A549 (cell line): ENCODE results near the gene SOX14.

Experiments used
- ATOH8 ChIP-seq: fragments of 250-450 bp; sonication (Bioruptor Pico); IDR thresholded peaks from 2 replicates; pipeline ENCODE4 v1.5.0; 2020; ENCODE audit warnings: low read depth, mild to moderate bottlenecking, moderate library complexity
- ELK1 ChIP-seq: fragments of 150-350 bp; IDR thresholded peaks from 2 replicates; pipeline ENCODE4 v1.6.1; 2014; ENCODE audit warnings: low read depth, mild to moderate bottlenecking, low read length
- EP300 ChIP-seq, 2 experiments: fragments of >200 bp; sonication (Bioruptor Twin); formaldehyde crosslinking; IDR thresholded peaks; 2 replicates in 1 of 2; 3 replicates in 1 of 2; pipeline ENCODE4 v1.6.1; 2016 to 2017
- HDAC2 ChIP-seq: fragments of 200-600 bp; sonication (generic); IDR thresholded peaks from 2 replicates; pipeline ENCODE4 v1.6.1; 2016
- NFE2L2 ChIP-seq: fragments of 150-350 bp; conservative IDR thresholded peaks from 2 replicates; pipeline ENCODE4 v1.6.1; 2014; ENCODE audit warnings: low read length
- NR3C1 ChIP-seq: fragments of >200 bp; sonication (Bioruptor Twin); formaldehyde crosslinking; IDR thresholded peaks from 3 replicates; pipeline ENCODE4 v1.6.1; 2017
- PHF8 ChIP-seq: fragments of 200-600 bp; sonication (generic); IDR thresholded peaks from 2 replicates; pipeline ENCODE4 v1.6.1; 2016; ENCODE audit warnings: low read depth, mild to moderate bottlenecking, antibody characterized with exemption, moderate library complexity, borderline replicate concordance
- POLR2A ChIP-seq: IDR thresholded peaks from 2 replicates; pipeline ENCODE4 v1.6.1; 2012; ENCODE audit warnings: mild to moderate bottlenecking, low read length
- POLR2AphosphoS2 ChIP-seq: conservative IDR thresholded peaks from 2 replicates; pipeline ENCODE4 v1.6.1; 2012; ENCODE audit warnings: low read length, improper control_type of control experiment, inconsistent platforms
- RFX5 ChIP-seq: fragments of 450-650 bp; IDR thresholded peaks from 2 replicates; pipeline ENCODE4 v1.7.1; 2014; ENCODE audit warnings: antibody characterized with exemption, mild to moderate bottlenecking, moderate library complexity
- SMC3 ChIP-seq: fragments of >200 bp; sonication (Bioruptor Twin); formaldehyde crosslinking; IDR thresholded peaks from 3 replicates; pipeline ENCODE4 v1.6.1; 2018; ENCODE audit warnings: inconsistent platforms
- ZFP36 ChIP-seq: fragments of 450-650 bp; IDR thresholded peaks from 2 replicates; pipeline ENCODE4 v1.6.1; 2014; ENCODE audit warnings: borderline replicate concordance; ENCODE audit not compliant: partially characterized antibody
- TF ChIP-seq, protein P1 (sequence below): fragments of >200 bp; sonication (Bioruptor Twin); formaldehyde crosslinking; IDR thresholded peaks from 3 replicates; pipeline ENCODE4 v1.5.1; 2016
- TF ChIP-seq, protein P2 (sequence below): fragments of 200-600 bp; sonication (generic); IDR thresholded peaks from 2 replicates; pipeline ENCODE4 v1.6.1; 2016; ENCODE audit warnings: antibody characterized with exemption, mild to moderate bottlenecking, moderate library complexity

GRCh38 chr3:137761099-137761562 is 3.0 kb upstream of the SOX14 start:
- TF ChIP-seq, protein P1, sequence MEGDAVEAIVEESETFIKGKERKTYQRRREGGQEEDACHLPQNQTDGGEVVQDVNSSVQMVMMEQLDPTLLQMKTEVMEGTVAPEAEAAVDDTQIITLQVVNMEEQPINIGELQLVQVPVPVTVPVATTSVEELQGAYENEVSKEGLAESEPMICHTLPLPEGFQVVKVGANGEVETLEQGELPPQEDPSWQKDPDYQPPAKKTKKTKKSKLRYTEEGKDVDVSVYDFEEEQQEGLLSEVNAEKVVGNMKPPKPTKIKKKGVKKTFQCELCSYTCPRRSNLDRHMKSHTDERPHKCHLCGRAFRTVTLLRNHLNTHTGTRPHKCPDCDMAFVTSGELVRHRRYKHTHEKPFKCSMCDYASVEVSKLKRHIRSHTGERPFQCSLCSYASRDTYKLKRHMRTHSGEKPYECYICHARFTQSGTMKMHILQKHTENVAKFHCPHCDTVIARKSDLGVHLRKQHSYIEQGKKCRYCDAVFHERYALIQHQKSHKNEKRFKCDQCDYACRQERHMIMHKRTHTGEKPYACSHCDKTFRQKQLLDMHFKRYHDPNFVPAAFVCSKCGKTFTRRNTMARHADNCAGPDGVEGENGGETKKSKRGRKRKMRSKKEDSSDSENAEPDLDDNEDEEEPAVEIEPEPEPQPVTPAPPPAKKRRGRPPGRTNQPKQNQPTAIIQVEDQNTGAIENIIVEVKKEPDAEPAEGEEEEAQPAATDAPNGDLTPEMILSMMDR, result no peak
- TF ChIP-seq RFX5 (no peak), SMC3 (no peak), ELK1 (no peak), POLR2A (no peak), POLR2AphosphoS2 (no peak), ATOH8 (CRISPR knock-in tag) (no peak), NR3C1 (no peak), EP300 (IDR thresholded peaks at IDR 0.05) (no peak), ZFP36 (no peak), NFE2L2 (no peak), PHF8 (no peak), HDAC2 (no peak)
- TF ChIP-seq, protein P2, sequence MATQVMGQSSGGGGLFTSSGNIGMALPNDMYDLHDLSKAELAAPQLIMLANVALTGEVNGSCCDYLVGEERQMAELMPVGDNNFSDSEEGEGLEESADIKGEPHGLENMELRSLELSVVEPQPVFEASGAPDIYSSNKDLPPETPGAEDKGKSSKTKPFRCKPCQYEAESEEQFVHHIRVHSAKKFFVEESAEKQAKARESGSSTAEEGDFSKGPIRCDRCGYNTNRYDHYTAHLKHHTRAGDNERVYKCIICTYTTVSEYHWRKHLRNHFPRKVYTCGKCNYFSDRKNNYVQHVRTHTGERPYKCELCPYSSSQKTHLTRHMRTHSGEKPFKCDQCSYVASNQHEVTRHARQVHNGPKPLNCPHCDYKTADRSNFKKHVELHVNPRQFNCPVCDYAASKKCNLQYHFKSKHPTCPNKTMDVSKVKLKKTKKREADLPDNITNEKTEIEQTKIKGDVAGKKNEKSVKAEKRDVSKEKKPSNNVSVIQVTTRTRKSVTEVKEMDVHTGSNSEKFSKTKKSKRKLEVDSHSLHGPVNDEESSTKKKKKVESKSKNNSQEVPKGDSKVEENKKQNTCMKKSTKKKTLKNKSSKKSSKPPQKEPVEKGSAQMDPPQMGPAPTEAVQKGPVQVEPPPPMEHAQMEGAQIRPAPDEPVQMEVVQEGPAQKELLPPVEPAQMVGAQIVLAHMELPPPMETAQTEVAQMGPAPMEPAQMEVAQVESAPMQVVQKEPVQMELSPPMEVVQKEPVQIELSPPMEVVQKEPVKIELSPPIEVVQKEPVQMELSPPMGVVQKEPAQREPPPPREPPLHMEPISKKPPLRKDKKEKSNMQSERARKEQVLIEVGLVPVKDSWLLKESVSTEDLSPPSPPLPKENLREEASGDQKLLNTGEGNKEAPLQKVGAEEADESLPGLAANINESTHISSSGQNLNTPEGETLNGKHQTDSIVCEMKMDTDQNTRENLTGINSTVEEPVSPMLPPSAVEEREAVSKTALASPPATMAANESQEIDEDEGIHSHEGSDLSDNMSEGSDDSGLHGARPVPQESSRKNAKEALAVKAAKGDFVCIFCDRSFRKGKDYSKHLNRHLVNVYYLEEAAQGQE, result no peak
